GM12878 (cell line): ENCODE measurements around the gene NCF4. TPM values are rescaled to one million over a fixed set of nuclear protein-coding genes. Genes with fewer than 3 reads are reported as not detected.

ENCODE experiments used
- ATAC-seq: fragments of 200-7000 bp; cut with Tn5 transposase; 3 replicates; pipeline ENCODE4 v1.9.1; 2020; ENCODE audit warnings: mild to moderate bottlenecking, moderate library complexity
- BruUV-seq: library from RNA; stranded (reverse); fragments of 400-500 nt; replicated peaks from 2 replicates; lab custom pipeline; 2021; lab: Mats Ljungman, UMichigan
- CTCF ChIA-PET: fragments of 300-600 bp; sonication (Branson Sonifier 250); formaldehyde crosslinking; extraction: SDS; loops from one replicate; lab custom pipeline; 2021; ENCODE audit warnings: inconsistent platforms; lab: Yijun Ruan, JAX
- POLR2A ChIA-PET: fragments of 350-600 bp; formaldehyde crosslinking; extraction: SDS; loops from one replicate; lab custom pipeline; 2021; ENCODE audit warnings: inconsistent platforms; lab: Charles Lee
- RAD21 ChIA-PET: fragments of 300-600 bp; sonication (Branson Sonifier 250); formaldehyde crosslinking; loops from one replicate; lab custom pipeline; 2023; ENCODE audit warnings: antibody characterized with exemption; ENCODE audit not compliant: unreplicated experiment; lab: Charles Lee
- SMC1A ChIA-PET: fragments of 300-600 bp; sonication (Branson Sonifier 250); formaldehyde crosslinking; loops from one replicate; lab custom pipeline; 2023; ENCODE audit not compliant: unreplicated experiment, uncharacterized antibody; lab: Charles Lee
- DNase-seq: peaks from one replicate; pipeline ENCODE4 v3.0.0-alpha.2; 2011; ENCODE audit warnings: low read depth, low spot score
- FAIRE-seq: peaks from 3 replicates; lab custom pipeline; 2011; peaks lifted over from hg19 to GRCh38; lab: Jason Lieb, UNC
- H2AFZ ChIP-seq: 2 replicates; pipeline ENCODE4 v1.6.0; 2011; ENCODE audit warnings: low read depth, low read length, control low read depth; ENCODE audit not compliant: control insufficient read depth
- H3K27ac ChIP-seq: 2 replicates; pipeline ENCODE4 v1.5.1; 2011; ENCODE audit warnings: control low read depth; ENCODE audit not compliant: control insufficient read depth, insufficient read depth
- H3K27me3 ChIP-seq, 2 experiments: replicated peaks in 1 of 2; 2 replicates each; pipeline versions ENCODE4 v1.6.0 to v1.6.1; 2011; ENCODE audit warnings: low read length in 1 of 2; ENCODE audit not compliant: control insufficient read depth in 2 of 2, insufficient read depth in 2 of 2
- H3K36me3 ChIP-seq, 2 experiments: 2 replicates each; pipeline ENCODE4 v1.5.1; 2011; ENCODE audit warnings: low read length in 1 of 2; ENCODE audit not compliant: control insufficient read depth in 2 of 2, insufficient read depth in 2 of 2
- H3K4me1 ChIP-seq: 2 replicates; pipeline ENCODE4 v1.6.1; 2011; ENCODE audit warnings: mild to moderate bottlenecking, low read length, moderate library complexity, mixed read lengths; ENCODE audit not compliant: control insufficient read depth, insufficient read depth
- H3K4me2 ChIP-seq: 2 replicates; pipeline ENCODE4 v1.6.0; 2011; ENCODE audit warnings: control low read depth; ENCODE audit not compliant: control insufficient read depth, insufficient read depth
- H3K4me3 ChIP-seq: fragments of 200-600 bp; sonication (generic); 2 replicates; pipeline ENCODE4 v1.5.1; 2016
- H3K79me2 ChIP-seq: 2 replicates; pipeline ENCODE4 v1.6.0; 2011; ENCODE audit warnings: low read length; ENCODE audit not compliant: control insufficient read depth, insufficient read depth
- H3K9ac ChIP-seq: 2 replicates; pipeline ENCODE4 v1.8.0; 2011; ENCODE audit warnings: low read length, control low read depth, mixed read lengths; ENCODE audit not compliant: control insufficient read depth, insufficient read depth
- H3K9me3 ChIP-seq: replicated peaks from 3 replicates; pipeline ENCODE4 v1.5.1; 2011; ENCODE audit warnings: mild to moderate bottlenecking, low read length; ENCODE audit not compliant: control insufficient read depth, insufficient read depth
- H4K20me1 ChIP-seq: 2 replicates; pipeline ENCODE4 v1.6.0; 2011; ENCODE audit not compliant: control insufficient read depth, insufficient read depth
- ASH2L ChIP-seq: fragments of 300-600, 200-600 bp; sonication (generic); IDR thresholded peaks from 2 replicates; pipeline ENCODE4 v1.6.1; 2017; ENCODE audit warnings: low read depth, mild to moderate bottlenecking, borderline replicate concordance
- BACH1 ChIP-seq: fragments of 450-650 bp; IDR thresholded peaks from 2 replicates; pipeline ENCODE4 v1.6.1; 2017; ENCODE audit warnings: mild to moderate bottlenecking, borderline replicate concordance
- GATAD2B ChIP-seq: fragments of 450-650 bp; conservative IDR thresholded peaks from 2 replicates; pipeline ENCODE4 v1.6.1; 2017; ENCODE audit warnings: low read depth, mild to moderate bottlenecking, moderate library complexity
- IKZF1 ChIP-seq: fragments of 450-650 bp; conservative IDR thresholded peaks from 2 replicates; pipeline ENCODE4 v1.6.1; 2017; ENCODE audit warnings: antibody characterized with exemption, mild to moderate bottlenecking
- MYB ChIP-seq: fragments of 150-350 bp; IDR thresholded peaks from 2 replicates; pipeline ENCODE4 v1.6.1; 2014; ENCODE audit warnings: mild to moderate bottlenecking, low read depth, low read length, borderline replicate concordance
- NFXL1 ChIP-seq: fragments of 450-650 bp; IDR thresholded peaks from 2 replicates; pipeline ENCODE4 v1.6.1; 2017; ENCODE audit warnings: antibody characterized with exemption, mild to moderate bottlenecking, borderline replicate concordance
- POLR2A ChIP-seq: IDR thresholded peaks from 2 replicates; pipeline ENCODE4 v1.6.1; 2011; ENCODE audit warnings: low read depth, mild to moderate bottlenecking, low read length
- RBBP5 ChIP-seq: fragments of 200-600 bp; sonication (generic); conservative IDR thresholded peaks from 2 replicates; pipeline ENCODE4 v1.6.1; 2016
- SMC3 ChIP-seq: IDR thresholded peaks from 2 replicates; pipeline ENCODE4 v1.6.1; 2011; ENCODE audit warnings: low read length, improper control_type of control experiment, borderline replicate concordance
- TCF3 ChIP-seq: IDR thresholded peaks from 2 replicates; pipeline ENCODE4 v1.6.1; 2012; ENCODE audit warnings: low read depth, mild to moderate bottlenecking, low read length, borderline replicate concordance; ENCODE audit not compliant: insufficient read depth
- ZZZ3 ChIP-seq: IDR thresholded peaks from 2 replicates; pipeline ENCODE4 v1.6.1; 2011; ENCODE audit warnings: low read depth; ENCODE audit not compliant: control insufficient read depth, insufficient read length
- WGBS: methylation state at CpG from one replicate; pipeline ENCODE4 v1.1.6; 2016; ENCODE audit warnings: low lambda C conversion rate; ENCODE audit not compliant: insufficient replicate concordance, insufficient coverage; ENCODE audit errors: missing lambda C conversion rate; 5-methylcytosine and 5-hydroxymethylcytosine counted together
- in situ Hi-C: fragments of 300-500 bp; cut with MboI; formaldehyde crosslinking; loops from 9 replicates; pipeline ENCODE4 v1.14.3; 2018; ENCODE audit warnings: mixed read lengths
- intact Hi-C: fragments of 100-400 bp; cut with micrococcal nuclease; formaldehyde crosslinking; loops from one replicate; pipeline ENCODE4 v1.14.2; 2022; ENCODE audit not compliant: unreplicated experiment
- polyA plus RNA-seq, 11 experiments: library from polyadenylated mRNA; depleted of rRNA in 4 of 11; unstranded in 6 of 11; stranded (reverse) in 5 of 11; fragments of >200 nt; fragmentation: Nextera tagmentation in 4 of 11; fragmentation: Illumina TruSeq in 1 of 11; extraction: Ambion mirVana in 4 of 11; extraction: Trizol in 1 of 11; gene quantifications; 1 replicate in 1 of 11; 2 replicates in 10 of 11; pipeline versions ENCODE4 v1.2.1 to v1.2.3, GENCODE V29; 2011 to 2016; ENCODE audit warnings: inconsistent platforms in 2 of 11, missing spikeins in 2 of 11, low read depth in 1 of 11
- total RNA-seq, 4 experiments: library from RNA; depleted of rRNA in 3 of 4; stranded (reverse); fragments of >200 nt in 3 of 4; fragmentation: Illumina TruSeq in 1 of 4; extraction: Trizol in 1 of 4; gene quantifications; 2 replicates each; pipeline versions ENCODE4 v1.2.1 to v1.2.3, GENCODE V29; 2013 to 2021

The NCF4 gene
- total and polyA plus RNA-seq, 10 of the 15 experiments (the other 5 are each of a cell fraction or from before 2014, with no cell fraction given) = 22.9 to 136 (median 72.5) TPM

- H3K27ac ChIP-seq = peak overlapping the region; percentile 59
- ChIA-PET SMC1A (interaction anchor here (0.7 to 1.8 kb wide), 17 partner anchors 9 to 107 kb away, joined by 3 to 10 read pairs (median 4); partner anchors contain the start of gene CSF2RB), RAD21 (interaction anchor here (1.0 to 1.8 kb wide), 8 partner anchors 13 to 103 kb away, joined by 3 to 20 read pairs (median 4); partner anchors contain the start of gene NCF4), CTCF (interaction anchor here (0.7 to 1.8 kb wide), 16 partner anchors 8 to 170 kb away, joined by 3 to 21 read pairs (median 4); partner anchors contain the start of genes CSF2RB and IFT27), POLR2A (interaction anchor here (0.5 to 1.9 kb wide), 6 partner anchors 15 to 1489 kb away, joined by 3 to 4 read pairs (median 3); partner anchors contain the start of gene CSF2RB)
- peak overlapping the region; percentile 57; the same call in 1 of the 2 replicates for H3K4me2 ChIP-seq
- no peaks in the 10 kb centered on the region for H3K27me3 ChIP-seq
- H3K4me3 ChIP-seq = no peak overlapping the region
- peak overlapping the region; percentile 47 for H3K9ac ChIP-seq
- in situ Hi-C loops (no loop called here), intact Hi-C loops (loop anchor here (1.0 to 2.0 kb wide), 2 partner anchors 27 to 42 kb away; no protein-coding TSS in a partner anchor)
- no peaks in the 10 kb centered on the region for H4K20me1 ChIP-seq
- DNase-seq (no peak), ATAC-seq (no peak), FAIRE-seq (peak; percentile 35)
- no peaks in the 10 kb centered on the region for H3K79me2 ChIP-seq
- peak overlapping the region; percentile 54; the same call in 1 of the 2 replicates for H2AFZ ChIP-seq
- H3K36me3 ChIP-seq = peaks cover 7 to 25% of the 10 kb centered on the region in 2 experiments
- TF ChIP-seq IKZF1 (peak; percentile 32; the same call in 1 of the 2 replicates), TCF3 (no peak), SMC3 (0 out of 2 replicates have a peak, but pooled peaks have one; percentile 2)
- TSS peak; percentile 60 for BruUV-seq
- 21% methylated on average over 2 of the region's 2 CpGs for WGBS
- H3K4me1 ChIP-seq = peaks cover 16% of the 10 kb centered on the region
- no peaks in the 10 kb centered on the region; the same call in 2 of the 3 replicates for H3K9me3 ChIP-seq
Measured at GRCh38 chr22:36874309-36874696, 13.5 kb downstream of the NCF4 start.

DNA sequence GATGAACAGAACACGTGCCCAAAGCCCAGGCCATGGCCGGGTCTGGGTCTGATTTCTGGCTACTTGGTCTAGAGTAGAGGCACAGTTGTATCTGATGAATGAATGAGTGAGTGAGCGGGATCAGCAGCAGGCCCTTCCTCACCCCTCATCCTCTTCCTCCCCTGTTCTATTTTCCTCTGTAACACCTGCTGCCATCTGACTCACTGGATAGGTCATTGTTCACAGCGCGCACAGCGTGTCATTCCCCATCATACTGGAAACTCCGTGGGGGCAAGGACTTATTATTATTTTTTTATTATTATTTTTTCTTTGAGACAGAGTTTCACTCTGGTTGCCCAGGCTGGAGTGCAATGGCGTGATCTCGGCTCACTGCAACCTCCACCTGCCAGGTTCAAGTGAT lies 13.9 kb downstream of the NCF4 start:
- Histone ChIP-seq H3K9me3 (no peaks in the 10 kb centered on the region; the same call in 2 of the 3 replicates), H3K4me3 (no peak overlapping the region), H3K4me2 (no peak overlapping the region; the same call in 1 of the 2 replicates), H3K36me3 (peaks cover 7 to 25% of the 10 kb centered on the region in 2 experiments), H3K9ac (no peak overlapping the region), H3K4me1 (peaks cover 16% of the 10 kb centered on the region), H4K20me1 (no peaks in the 10 kb centered on the region), H3K27ac (peak overlapping the region; percentile 59; the same call in 1 of the 2 replicates), H2AFZ (no peak overlapping the region), H3K79me2 (no peaks in the 10 kb centered on the region), H3K27me3 (no peaks in the 10 kb centered on the region)
- CTCF ChIA-PET = interaction anchor here (1.4 to 1.8 kb wide), 7 partner anchors 12 to 72 kb away, joined by 4 to 21 read pairs (median 6); no protein-coding TSS in a partner anchor
- POLR2A ChIA-PET = interaction anchor here (1.4 to 1.9 kb wide), 3 partner anchors 16 to 43 kb away, joined by 3 to 4 read pairs (median 4); partner anchors contain the start of gene CSF2RB
- no TSS peak for BruUV-seq
- in situ Hi-C loops (no loop called here), intact Hi-C loops (loop anchor here (1.0 to 2.0 kb wide), 2 partner anchors 27 to 42 kb away; no protein-coding TSS in a partner anchor)
- RAD21 ChIA-PET = interaction anchor here (1.1 to 1.8 kb wide), 6 partner anchors 13 to 103 kb away, joined by 3 to 20 read pairs (median 4); partner anchors contain the start of gene NCF4
- no peak for FAIRE-seq
- no peak for DNase-seq
- 87% methylated on average over 9 of the region's 9 CpGs for WGBS
- TF ChIP-seq MYB (no peak), POLR2A (no peak), GATAD2B (no peak), TCF3 (no peak), ZZZ3 (no peak), RBBP5 (no peak), NFXL1 (no peak), BACH1 (no peak), ASH2L (no peak)
- SMC1A ChIA-PET = interaction anchor here (1.1 to 1.8 kb wide), 9 partner anchors 13 to 106 kb away, joined by 3 to 6 read pairs (median 4); partner anchors contain the start of gene CSF2RB
- ATAC-seq = no peak
